Esophagus squamous epithelium (tissue), 4 donors: ENCODE measurements around the gene HACL1.

Source experiments
- POLR2A ChIP-seq, 4 donors: fragments of 450-650 bp; IDR thresholded peaks; one replicate each; pipeline ENCODE4 v1.6.1; 2017; ENCODE audit warnings: antibody characterized with exemption in 4 of 4, mild to moderate bottlenecking in 4 of 4, moderate library complexity in 3 of 4
- TF ChIP-seq, protein P1 (sequence below), 6 experiments: fragments of 450-650 bp in 4 of 6; fragments of 200-600 bp in 2 of 6; sonication (generic) in 2 of 6; IDR thresholded peaks; one replicate each; pipeline ENCODE4 v1.5.1; 2016 to 2019; ENCODE audit warnings: antibody characterized with exemption in 6 of 6, mild to moderate bottlenecking in 4 of 6, moderate library complexity in 4 of 6

DNA sequence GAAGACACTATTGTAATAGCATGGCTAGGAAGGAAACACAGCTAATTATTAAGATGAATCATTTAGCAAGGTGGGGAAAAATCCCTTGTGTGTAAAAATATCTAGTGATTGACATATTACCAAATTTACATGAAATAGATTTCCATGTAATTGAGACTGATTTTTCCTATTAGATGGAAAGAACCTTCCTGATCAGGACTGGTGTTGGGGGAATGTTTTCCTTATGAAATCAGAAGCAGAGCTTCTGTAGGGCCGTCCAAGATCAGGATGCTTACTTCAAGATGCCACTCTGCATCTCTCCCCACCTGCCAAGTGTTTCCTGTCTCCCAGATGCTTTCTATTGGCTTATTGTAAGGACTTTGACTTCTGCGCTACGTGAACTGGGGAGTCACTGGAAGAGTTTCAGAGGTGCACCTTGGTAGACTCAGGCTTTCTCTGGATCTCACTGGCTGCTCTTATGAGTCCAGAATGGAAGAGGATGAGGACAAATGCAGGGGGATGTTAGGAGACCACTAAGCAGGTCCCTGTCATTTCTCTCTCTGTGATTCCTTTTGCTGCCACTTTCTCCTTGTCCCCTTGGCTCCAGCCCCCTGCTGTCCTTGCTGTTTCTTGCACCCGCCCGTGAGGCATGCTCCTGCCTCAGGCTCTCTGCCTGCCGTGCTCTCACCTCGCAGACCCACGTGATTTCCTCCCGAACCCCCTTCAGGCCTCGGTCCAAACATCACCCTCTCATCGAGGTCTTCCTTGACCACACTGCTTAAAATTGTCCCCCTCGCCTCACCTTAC is 30.2 kb upstream of the HACL1 start:
- TF ChIP-seq, protein P1, sequence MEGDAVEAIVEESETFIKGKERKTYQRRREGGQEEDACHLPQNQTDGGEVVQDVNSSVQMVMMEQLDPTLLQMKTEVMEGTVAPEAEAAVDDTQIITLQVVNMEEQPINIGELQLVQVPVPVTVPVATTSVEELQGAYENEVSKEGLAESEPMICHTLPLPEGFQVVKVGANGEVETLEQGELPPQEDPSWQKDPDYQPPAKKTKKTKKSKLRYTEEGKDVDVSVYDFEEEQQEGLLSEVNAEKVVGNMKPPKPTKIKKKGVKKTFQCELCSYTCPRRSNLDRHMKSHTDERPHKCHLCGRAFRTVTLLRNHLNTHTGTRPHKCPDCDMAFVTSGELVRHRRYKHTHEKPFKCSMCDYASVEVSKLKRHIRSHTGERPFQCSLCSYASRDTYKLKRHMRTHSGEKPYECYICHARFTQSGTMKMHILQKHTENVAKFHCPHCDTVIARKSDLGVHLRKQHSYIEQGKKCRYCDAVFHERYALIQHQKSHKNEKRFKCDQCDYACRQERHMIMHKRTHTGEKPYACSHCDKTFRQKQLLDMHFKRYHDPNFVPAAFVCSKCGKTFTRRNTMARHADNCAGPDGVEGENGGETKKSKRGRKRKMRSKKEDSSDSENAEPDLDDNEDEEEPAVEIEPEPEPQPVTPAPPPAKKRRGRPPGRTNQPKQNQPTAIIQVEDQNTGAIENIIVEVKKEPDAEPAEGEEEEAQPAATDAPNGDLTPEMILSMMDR (IDR thresholded peaks at IDR 0.05): no peak
- TF ChIP-seq POLR2A (IDR thresholded peaks at IDR 0.05): no peak
